Right renal cortex interstitium (tissue), 3 donors: ENCODE data around the gene PLAAT1. TPM values are rescaled to one million over a fixed set of nuclear protein-coding genes. Genes with fewer than 3 reads are reported as not detected.

Source experiments
- polyA plus RNA-seq, 3 donors: library from polyadenylated mRNA; unstranded; fragments of 120-200 nt; gene quantifications; one replicate each; pipeline ENCODE4 v1.2.1, GENCODE V29; 2013; ENCODE audit not compliant: insufficient read length in 3 of 3

The PLAAT1 gene
- polyA plus RNA-seq, 3 donors, result 2.3 to 4.2 (median 3.8) TPM

Other genes starting within 250 kb of the PLAAT1 start
- gene ATP13A5, start 137.5 kb downstream of the PLAAT1 start, polyA plus RNA-seq, result under 1 TPM in 2 of 3 donors, not detected in 1; 0.08 to 0.11 TPM